ENCODE data around the gene NUP93.

DNA sequence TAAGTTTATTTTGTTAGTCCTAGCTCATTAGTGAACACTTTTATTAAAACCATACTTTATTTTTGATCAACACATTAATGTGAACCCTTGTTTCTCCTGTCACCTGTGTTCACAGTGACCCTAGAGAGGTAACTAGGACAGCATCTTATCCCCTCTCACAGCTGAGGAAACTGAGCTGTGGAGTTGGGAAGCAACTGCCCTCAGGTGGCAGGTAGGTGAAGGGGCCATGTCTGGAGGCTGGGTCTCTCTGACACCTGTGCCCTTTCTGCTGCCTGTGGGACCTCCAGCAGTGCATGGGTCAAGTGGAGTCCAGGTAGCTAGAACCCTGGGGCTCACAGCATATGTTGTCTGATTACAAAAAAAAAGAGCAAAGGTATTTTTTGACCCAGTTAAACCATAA, 112.2 kb downstream of the NUP93 start:
- TF ChIP-seq SUZ12 (IDR thresholded peaks at IDR 0.05; ENCODE audit: extremely low read depth, insufficient read depth, insufficient read length) = no peak
- TF ChIP-seq ZNF274 (IDR thresholded peaks at IDR 0.05; ENCODE audit: low read depth, low read length) = no peak
- TF ChIP-seq YY1 (IDR thresholded peaks at IDR 0.05; ENCODE audit: insufficient read depth, insufficient read length) = no peak
